Medulla oblongata (tissue), 1 donor: Measurements from ENCODE around the gene ZNF506.
A peak's percentile ranks its signal among the peaks of the same experiment; 100 is the strongest.
"Not testable (repeated sequence)": the region's sequence is repeated elsewhere in the genome, so short reads cannot be mapped to it uniquely, and the experiment has no call there.

Experiments
- DNase-seq: peaks from one replicate; pipeline ENCODE4 v3.0.0-alpha.2; 2015; ENCODE audit errors: extremely low spot score

The ZNF506 gene

GRCh38 chr19:19778666-19779065 is 42.9 kb downstream of the ZNF506 start:
- DNase-seq, result no peak

GRCh38 chr19:19777692-19778091 is 43.9 kb downstream of the ZNF506 start:
- no peak for DNase-seq

DNA sequence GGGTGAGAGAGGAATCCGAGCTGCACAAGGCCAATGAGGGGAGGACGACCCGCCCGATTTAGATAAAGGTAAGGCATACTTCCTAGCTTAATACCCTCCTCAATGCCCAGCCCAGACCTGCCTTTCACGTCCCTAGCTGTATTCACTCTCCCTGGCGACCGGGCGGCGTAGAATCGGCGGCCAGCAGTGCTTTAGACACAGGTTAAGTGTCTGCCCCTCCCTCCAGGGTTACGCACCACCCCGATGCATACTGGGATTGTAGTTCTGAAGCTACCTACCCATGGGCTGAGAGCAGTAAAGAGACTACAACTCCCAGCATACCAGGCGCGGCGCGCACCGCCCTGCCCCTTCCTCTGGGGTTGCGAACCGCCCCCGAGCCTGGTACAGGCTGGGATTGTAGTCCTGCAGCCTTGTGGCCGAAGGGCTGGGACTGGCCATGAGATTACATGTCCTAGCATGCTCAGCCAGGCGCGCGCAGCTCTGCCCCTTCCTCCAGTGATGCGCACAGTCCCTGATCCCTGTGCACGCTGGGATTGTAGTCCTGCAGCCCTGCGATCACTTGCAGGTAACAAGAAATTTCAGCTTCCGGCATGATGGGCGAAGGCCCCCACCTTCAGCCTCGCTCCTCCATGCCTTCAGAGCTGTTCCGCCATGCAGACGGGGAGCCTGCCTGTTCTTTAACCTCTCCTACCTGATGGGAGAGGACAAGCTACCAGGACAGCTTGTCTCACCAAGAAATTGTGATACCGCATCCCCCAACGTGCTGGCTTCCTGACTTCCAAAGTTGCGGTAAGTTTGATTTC is 45.1 kb downstream of the ZNF506 start:
- peak; percentile 99 for DNase-seq

DNA sequence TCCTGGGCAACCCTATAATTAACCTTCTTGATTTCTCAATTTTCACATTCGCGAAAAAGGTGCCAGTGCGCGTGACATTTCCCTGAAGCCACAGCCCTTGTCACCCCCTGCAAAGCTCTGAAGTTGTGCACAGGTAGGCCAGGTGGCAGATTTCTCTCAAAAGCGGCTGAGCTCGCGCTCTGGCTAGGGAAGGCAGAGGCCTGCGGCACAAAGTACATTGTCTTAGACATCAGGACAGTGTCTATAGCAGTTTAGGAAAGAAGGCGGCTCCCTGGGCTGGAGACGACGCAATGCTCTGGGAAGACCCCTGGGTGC is 45.7 kb downstream of the ZNF506 start:
- no peak for DNase-seq

DNA sequence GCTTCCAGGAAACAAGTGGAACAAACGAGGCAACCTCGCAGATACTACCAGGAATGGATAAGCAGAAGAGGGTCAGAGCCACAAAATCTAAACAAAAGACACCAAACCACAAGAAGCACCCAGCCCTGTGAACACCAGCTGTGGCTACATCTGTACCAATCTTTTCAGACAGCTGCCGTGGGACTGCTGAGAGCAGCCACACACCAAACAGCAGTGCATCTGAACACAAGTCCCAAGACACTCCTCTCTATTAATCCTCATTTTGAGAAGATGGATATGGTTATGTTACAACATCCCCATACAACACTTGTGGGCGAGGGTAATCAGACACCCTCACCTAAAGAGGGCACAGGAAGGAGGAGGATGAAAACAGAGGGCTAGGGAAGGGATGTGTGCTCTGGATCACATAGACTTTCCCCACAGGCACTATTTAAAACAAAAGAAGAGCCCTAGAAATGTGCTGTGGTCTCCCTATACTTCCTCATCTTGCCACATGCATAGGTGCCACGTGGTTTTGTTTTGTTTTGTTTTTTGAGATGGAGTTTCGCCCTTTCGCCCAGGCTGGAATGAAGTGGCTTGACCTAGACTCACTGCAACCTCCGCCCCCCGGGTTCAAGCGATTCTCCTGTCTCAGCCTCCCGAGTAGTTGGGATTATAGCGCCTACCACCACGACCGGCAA is 47.1 kb downstream of the ZNF506 start:
- no peak for DNase-seq

DNA sequence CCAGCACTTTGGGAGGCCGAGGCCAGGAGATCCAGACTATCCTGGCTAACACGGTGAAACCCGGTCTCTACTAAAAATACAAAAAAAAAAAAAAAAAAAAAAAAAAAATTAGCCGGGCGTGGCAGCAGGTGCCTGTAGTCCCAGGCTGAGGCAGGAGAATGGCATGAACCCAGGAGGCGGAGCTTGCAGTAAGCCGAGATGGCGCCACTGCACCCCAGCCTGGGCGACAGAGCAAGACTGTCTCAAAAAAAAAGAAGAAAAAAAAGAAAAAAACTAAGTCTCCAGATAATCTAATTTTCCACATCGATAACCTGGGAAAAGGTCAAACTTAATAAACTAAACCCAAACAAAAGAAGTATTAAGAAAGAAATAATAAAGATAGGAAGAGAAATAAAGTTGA is 49.6 kb downstream of the ZNF506 start:
- DNase-seq, result not testable (repeated sequence)

- not testable (repeated sequence) for DNase-seq
Measured at GRCh38 chr19:19769971-19770370, 51.6 kb downstream of the ZNF506 start.

DNA sequence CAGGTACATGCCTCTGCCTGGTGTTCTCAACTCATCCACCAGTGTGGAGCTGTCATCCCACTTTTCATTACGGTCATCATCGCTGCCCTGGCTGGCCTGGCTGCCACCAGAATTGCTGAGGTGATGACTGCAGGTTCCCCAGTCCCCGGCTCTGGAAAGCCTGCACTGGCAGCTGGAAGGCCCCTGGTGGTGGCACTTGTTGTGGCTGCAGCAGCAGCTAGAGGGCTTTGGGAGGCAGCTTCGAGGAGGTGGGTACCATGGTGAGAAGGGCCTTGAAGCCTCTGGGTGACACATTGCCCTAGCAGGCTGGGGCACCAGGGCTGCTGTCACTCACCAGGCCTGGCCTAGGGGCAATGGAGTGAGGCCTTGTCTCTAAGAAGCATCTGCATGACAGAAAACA is 63.4 kb downstream of the ZNF506 start:
- DNase-seq, result no peak

GRCh38 chr19:19752760-19753403 is 68.7 kb downstream of the ZNF506 start:
- DNase-seq, result no peak

DNA sequence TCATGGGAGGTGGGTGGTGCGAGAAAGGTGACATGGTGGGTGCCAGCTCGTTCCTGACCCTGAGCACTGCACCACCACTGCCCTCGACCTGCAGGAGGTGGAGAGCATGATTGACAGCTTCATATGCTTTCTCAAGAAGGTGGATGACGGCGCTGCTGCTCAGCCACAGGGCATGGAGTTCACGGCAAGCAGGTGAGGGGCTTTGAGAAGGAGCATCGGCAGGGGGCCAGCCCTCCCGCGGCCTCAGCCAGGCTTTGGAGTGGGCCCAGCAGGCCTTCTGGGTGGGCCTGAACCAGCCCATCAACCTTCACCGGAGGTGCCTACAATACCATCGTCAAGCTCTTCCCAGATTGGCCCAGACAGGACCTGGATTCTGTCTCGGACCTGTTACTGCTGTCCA is 69.7 kb downstream of the ZNF506 start:
- no peak for DNase-seq

DNA sequence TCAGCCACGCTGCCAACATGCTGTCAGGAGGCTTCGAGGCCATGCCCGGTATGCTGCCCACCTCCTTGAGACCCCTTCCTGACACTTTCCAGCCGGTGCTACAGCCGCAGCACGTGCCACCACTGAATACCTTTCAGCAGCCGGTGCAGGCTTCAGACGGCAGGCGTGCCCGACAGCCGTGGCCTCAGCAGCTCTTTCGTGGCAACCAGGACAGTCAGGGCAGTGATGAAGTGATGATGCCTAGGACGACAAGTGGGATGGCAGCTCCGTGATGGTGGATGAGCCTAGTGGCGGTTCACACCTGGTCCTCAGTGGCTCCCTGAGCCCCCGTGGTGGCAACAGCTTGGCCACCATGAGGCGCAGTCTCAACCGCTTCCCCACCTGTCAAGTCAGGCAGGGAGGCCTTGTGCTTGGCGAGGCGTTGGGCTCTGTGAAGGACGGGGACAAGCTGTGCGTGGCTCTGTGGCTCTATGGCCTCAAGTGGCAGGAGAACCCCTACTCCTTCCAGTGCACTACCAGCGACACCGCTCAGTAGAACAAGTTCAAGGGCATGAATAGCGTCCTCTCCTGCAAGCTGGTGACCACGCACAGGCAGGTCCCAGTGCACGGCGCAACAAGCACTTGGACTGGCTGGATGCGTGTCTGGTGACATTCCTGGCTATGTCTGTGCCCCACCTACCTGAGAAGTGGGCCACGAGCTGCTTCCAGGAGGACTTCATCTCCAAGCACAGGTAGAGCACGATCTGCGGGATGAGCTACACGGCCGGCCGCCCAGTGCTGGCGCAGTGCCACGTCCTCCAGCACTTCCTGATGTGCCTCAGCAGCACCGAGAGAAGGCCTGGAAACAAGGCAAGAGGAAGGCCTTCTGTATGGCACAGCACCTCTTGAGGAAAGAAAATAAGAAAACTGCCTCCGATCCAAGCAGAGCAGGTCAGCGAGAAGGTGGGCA is 70.4 kb downstream of the ZNF506 start:
- no peak for DNase-seq

DNA sequence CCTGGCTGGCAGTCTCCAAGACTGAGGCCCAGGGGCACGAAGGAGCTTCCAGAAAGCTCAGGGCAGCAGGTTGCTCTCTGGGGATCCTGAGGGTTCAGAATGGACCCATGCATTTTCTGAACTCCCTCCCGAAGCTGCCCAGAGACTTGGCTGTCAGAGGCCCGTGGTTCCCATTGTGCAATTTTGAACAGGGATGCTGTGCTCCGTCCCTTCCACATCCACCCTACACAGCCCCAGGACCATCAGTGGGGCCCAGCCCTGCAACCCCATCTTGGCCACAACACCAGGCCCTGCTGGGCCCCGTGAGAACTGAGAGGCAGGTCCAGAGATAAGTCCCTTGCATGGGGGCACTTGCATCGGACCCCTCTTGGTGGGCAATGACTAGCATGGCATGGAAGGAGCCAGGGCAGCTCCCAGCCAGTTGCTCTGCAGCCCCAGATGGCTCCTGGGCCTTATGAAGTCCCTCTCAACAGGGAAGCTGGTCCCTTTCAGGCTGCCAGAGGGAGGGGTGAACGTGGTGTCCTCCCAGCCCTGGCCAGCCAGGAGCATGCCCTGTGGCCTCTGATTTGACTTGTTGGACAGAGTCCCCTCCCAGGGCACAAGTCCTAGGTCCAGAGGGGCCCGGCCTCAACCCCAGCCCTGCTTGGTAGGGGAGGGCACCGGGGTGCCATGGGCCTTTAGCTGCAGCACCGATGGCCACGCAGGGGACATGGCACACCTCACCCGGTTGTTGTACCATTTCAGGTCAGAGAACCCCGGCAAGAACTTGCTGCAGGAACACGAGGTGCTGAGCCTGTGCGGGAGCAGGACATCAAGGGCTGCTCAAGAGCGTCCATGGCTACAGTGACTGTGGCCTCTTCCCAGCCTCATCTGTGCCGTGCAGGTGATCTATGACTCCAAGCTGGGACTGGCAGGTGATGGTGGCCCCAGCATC is 71.4 kb downstream of the ZNF506 start:
- DNase-seq, result no peak

DNA sequence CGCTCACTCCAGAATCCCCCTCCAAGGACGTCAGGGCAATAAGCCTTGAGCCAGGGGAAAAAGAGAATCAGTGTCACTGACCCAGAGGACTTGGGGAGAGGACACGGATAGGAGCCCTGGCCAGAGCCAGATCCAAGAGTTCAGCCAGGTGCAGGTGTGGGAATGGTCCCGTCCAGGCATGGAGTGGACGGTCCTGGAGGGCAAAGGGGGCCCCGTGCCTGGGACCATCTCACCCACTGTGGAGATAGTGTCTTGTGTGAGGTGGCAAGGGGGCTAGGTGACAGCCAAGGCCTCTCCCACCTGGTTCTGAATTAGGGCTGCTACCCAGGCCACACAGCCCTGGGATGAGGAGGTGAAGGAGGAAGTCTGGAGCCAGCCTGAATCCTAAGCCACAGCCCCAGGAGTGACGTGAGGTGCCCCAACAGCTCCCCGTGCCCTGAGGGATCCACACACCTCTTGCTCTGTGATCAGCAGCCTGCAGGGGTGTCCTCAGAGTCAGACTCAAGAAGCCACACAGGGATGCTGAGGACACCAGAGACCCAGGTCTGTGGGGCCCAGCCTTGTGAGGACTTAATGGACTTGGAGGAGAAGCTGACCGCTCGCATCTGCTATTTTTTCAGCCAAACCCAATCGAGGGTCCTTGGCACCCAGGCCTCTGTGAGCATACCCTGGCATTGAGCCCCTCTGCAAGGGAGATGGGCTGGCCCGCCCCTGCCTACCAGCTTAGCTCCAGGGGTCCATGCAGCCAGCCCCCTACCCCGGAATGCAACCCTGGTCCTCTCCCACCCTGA is 72.2 kb downstream of the ZNF506 start:
- DNase-seq, result no peak

GRCh38 chr19:19748249-19748938 is 73.2 kb downstream of the ZNF506 start:
- DNase-seq, result no peak

DNA sequence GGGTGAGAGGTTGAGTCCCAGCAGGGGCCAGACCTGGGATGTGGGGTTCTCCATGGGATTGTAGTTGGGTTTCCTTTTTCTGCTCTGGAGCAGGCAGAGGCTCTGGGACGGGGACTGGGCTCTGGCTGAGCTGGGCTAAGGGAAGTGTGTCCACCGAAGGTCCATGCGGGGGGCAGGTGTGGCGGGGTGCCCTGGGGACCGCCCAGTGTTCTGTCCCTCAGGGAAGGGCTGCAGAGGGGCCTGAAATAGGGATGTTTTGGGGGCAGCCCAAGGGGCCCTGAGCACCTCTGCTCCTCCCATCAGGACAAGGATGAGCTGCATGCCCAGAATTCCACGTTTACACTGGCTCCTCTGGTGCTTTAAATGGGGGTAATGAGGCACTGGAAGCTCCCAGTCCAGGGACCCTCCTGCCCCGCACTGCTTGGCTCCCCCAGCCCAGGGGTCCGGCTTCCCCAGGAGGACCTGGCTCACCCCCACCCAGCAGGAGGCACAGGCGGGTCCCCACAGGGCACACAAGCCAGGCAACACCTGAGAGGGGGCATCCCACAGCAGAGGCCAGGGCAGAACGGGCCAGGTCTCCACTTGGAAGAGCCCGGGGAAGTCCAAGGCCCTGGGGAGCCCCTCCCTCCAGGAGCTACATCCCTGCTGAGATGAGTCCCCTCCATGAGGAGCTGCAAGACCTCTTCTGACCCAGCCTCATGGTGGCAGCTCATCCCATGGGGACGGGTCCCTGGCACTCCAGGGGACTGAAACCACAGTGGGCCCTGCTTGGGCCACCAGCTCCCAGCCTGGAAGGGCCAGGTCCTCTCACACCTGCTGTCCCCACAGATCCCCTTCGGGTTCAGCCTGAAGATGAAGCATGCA is 74.0 kb downstream of the ZNF506 start:
- DNase-seq, result no peak

- no peak for DNase-seq
Measured at GRCh38 chr19:19746286-19747213, 75.0 kb downstream of the ZNF506 start.
